Upper lobe of left lung (tissue), 4 donors: ENCODE measurements around the gene LHX4.

Source experiments
- POLR2A ChIP-seq, 4 donors: fragments of 450-650 bp; IDR thresholded peaks; one replicate each; pipeline ENCODE4 v1.5.1; 2016 to 2017; ENCODE audit warnings: antibody characterized with exemption in 4 of 4, mild to moderate bottlenecking in 2 of 4
- TF ChIP-seq, protein P1 (sequence below), 6 experiments: fragments of 450-650 bp in 4 of 6; fragments of 200-600 bp in 2 of 6; sonication (generic) in 2 of 6; IDR thresholded peaks; one replicate each; pipeline ENCODE4 v1.5.1; 2016 to 2019; ENCODE audit warnings: antibody characterized with exemption in 6 of 6

DNA sequence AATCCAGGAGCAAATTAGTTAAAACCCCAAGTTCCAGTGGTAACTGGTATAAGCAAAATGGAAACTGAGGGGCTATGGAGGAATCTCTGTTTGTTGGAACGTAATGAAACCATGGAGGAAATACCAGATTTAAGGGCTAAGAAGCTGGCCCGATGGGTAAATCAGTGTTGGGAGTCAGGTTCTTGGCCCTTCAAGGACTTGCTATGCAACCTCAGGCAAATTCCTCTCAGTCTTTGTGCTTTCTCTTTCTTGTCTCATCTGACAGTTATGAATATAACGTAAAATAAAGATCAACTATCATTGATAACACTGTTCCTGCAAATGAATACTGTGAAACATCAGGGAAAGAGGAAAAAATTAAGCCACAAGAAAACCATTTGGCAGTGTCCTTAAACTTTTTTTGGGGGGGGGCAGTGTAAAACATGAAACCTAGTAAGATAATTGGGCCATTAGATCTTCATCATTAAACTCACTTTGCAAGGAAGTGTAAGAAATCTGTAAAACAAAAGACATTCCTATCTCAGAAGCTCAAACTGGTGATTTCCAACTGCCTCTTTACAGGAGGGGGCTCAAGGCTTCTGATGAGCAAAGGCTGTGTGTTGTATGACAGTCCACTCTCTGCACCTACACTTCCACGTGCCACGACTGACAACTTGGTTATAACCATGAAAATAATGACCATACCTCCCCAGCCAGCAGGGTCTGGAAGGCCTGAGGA, 47.6 kb downstream of the LHX4 start:
- TF ChIP-seq POLR2A (IDR thresholded peaks at IDR 0.05): no peak
- TF ChIP-seq, protein P1, sequence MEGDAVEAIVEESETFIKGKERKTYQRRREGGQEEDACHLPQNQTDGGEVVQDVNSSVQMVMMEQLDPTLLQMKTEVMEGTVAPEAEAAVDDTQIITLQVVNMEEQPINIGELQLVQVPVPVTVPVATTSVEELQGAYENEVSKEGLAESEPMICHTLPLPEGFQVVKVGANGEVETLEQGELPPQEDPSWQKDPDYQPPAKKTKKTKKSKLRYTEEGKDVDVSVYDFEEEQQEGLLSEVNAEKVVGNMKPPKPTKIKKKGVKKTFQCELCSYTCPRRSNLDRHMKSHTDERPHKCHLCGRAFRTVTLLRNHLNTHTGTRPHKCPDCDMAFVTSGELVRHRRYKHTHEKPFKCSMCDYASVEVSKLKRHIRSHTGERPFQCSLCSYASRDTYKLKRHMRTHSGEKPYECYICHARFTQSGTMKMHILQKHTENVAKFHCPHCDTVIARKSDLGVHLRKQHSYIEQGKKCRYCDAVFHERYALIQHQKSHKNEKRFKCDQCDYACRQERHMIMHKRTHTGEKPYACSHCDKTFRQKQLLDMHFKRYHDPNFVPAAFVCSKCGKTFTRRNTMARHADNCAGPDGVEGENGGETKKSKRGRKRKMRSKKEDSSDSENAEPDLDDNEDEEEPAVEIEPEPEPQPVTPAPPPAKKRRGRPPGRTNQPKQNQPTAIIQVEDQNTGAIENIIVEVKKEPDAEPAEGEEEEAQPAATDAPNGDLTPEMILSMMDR (IDR thresholded peaks at IDR 0.05): no peak
